Lower leg skin (tissue), 4 donors: Measurements from ENCODE around the gene CDCP1. TPM values are rescaled to one million over a fixed set of nuclear protein-coding genes. Genes with fewer than 3 reads are reported as not detected.

Experiments used
- DNase-seq, 2 donors: peaks; one replicate each; pipeline ENCODE4 v3.0.0-alpha.2; 2019; ENCODE audit warnings: low spot score in 2 of 2
- H3K4me3 ChIP-seq: fragments of 200-600 bp; sonication (generic); 2 replicates; pipeline ENCODE4 v1.5.1; 2017; ENCODE audit warnings: mild to moderate bottlenecking, low read depth; ENCODE audit not compliant: poor library complexity, severe bottlenecking
- POLR2A ChIP-seq, 2 donors: fragments of 450-650 bp; IDR thresholded peaks; one replicate each; pipeline ENCODE4 v1.6.1; 2016 to 2017; ENCODE audit warnings: antibody characterized with exemption in 2 of 2, mild to moderate bottlenecking in 1 of 2, moderate library complexity in 1 of 2
- WGBS, 2 donors: methylation state at CpG; one replicate each; pipeline ENCODE4 v1.1.5; 2018; 5-methylcytosine and 5-hydroxymethylcytosine counted together
- intact Hi-C: fragments of 100-400 bp; cut with DNase I; formaldehyde crosslinking; loops from one replicate; pipeline ENCODE4 v1.15.0; 2023; ENCODE audit warnings: low total_unique reads
- total RNA-seq, 4 donors: library from RNA; depleted of rRNA; stranded (reverse); fragments of >200 nt; gene quantifications; one replicate each; pipeline ENCODE4 v1.1.0, GENCODE V29; 2016
- TF ChIP-seq, protein P1 (sequence below), 3 donors: fragments of 450-650 bp; IDR thresholded peaks; one replicate each; pipeline ENCODE4 v1.5.1; 2016; ENCODE audit warnings: antibody characterized with exemption in 3 of 3, mild to moderate bottlenecking in 3 of 3, moderate library complexity in 2 of 3

CDCP1 gene
- total RNA-seq, 4 donors from 2014 or later, result 43.8 to 79.0 (median 57.1) TPM

- no peak for DNase-seq
- WGBS, 2 donors, result 34 to 37% methylated on average over 4 of the region's 4 CpGs
- no peak overlapping the region for H3K4me3 ChIP-seq
- no peak for TF ChIP-seq POLR2A (IDR thresholded peaks at IDR 0.05)
- TF ChIP-seq, protein P1, sequence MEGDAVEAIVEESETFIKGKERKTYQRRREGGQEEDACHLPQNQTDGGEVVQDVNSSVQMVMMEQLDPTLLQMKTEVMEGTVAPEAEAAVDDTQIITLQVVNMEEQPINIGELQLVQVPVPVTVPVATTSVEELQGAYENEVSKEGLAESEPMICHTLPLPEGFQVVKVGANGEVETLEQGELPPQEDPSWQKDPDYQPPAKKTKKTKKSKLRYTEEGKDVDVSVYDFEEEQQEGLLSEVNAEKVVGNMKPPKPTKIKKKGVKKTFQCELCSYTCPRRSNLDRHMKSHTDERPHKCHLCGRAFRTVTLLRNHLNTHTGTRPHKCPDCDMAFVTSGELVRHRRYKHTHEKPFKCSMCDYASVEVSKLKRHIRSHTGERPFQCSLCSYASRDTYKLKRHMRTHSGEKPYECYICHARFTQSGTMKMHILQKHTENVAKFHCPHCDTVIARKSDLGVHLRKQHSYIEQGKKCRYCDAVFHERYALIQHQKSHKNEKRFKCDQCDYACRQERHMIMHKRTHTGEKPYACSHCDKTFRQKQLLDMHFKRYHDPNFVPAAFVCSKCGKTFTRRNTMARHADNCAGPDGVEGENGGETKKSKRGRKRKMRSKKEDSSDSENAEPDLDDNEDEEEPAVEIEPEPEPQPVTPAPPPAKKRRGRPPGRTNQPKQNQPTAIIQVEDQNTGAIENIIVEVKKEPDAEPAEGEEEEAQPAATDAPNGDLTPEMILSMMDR (IDR thresholded peaks at IDR 0.05), result no peak
- intact Hi-C loops, result loop anchor here (10.0 kb wide), 1 partner anchor 607 kb away; no protein-coding TSS in a partner anchor
These were observed 97.9 kb downstream of the CDCP1 start for GRCh38 chr3:45048244-45048643.

- no peak overlapping the region for H3K4me3 ChIP-seq
- intact Hi-C loops, result loop anchor here (10.0 kb wide), 1 partner anchor 611 kb away; no protein-coding TSS in a partner anchor
- no peak for TF ChIP-seq POLR2A (IDR thresholded peaks at IDR 0.05)
- TF ChIP-seq, protein P1 (IDR thresholded peaks at IDR 0.05), result no peak
- WGBS, 2 donors, result 30 to 32% methylated on average over 2 of the region's 2 CpGs
- DNase-seq, result no peak
These were observed 102.4 kb downstream of the CDCP1 start for GRCh38 chr3:45043728-45044299.

DNA sequence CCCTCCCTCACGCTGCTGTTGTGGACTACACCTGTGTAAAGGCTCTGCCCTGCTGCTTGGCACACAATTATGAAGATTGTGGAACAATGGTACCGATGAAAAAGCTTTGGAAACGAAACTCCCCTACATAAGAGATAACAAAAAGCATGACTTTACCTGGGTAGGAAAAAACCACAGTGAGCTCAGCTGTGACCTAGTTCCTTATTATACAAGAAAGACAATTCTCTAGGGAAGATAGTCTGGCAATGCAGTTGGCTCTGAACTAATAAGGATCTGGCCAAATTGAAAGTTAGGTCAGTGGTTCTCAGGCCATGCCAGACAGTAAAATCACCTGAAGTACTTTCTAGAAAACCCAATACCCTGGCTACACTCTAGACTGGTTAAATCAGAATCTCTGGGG is 104.0 kb downstream of the CDCP1 start:
- TF ChIP-seq POLR2A (IDR thresholded peaks at IDR 0.05), result no peak
- TF ChIP-seq, protein P1 (IDR thresholded peaks at IDR 0.05), result no peak
- DNase-seq, result no peak
- H3K4me3 ChIP-seq, result no peak overlapping the region
- intact Hi-C loops, result loop anchor here (10.0 kb wide), 1 partner anchor 613 kb away; no protein-coding TSS in a partner anchor
- WGBS, 2 donors, result 86 to 89% methylated on average over 3 of the region's 3 CpGs

GRCh38 chr3:45041666-45042065 is 104.5 kb downstream of the CDCP1 start:
- 69 to 95% methylated on average over 2 of the region's 2 CpGs for WGBS, 2 donors
- TF ChIP-seq, protein P1 (IDR thresholded peaks at IDR 0.05), result no peak
- TF ChIP-seq POLR2A (IDR thresholded peaks at IDR 0.05), result no peak
- intact Hi-C loops, result loop anchor here (10.0 kb wide), 1 partner anchor 613 kb away; no protein-coding TSS in a partner anchor
- no peak for DNase-seq
- no peak overlapping the region for H3K4me3 ChIP-seq

DNA sequence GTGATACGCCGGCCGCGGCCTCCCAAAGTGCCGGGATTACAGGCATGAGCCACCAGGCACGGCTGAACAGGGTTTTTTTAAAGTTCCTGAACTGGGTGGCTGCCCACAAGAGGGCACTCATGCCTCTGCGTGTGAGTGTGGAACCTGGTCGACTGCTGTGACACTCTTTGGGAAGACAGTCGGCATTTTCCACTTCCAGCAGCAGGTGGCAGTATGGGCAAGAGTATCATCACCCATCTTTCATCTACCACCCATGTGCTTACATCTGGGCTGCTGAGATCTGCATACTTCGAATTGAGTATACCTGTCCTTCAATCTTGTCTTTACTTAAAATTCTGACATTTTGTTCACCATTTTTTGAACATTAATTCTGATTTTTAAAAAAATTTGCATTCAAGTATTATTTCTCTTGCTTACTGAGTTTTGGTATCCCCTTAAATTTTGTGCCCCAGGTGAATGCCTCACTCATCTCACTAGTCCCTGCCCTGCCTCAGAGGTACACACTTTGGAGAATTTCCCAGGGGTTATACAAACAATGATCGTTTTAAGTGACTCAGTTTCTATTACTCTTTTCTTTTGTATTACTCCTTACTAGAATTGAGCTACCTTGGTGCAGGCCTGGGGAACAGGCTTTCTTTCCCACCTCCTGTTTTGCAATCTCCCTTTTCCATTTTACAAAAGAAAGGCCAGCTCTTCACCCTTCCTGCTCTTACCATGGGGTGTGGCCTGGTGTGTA is 108.3 kb downstream of the CDCP1 start:
- no peak overlapping the region for H3K4me3 ChIP-seq
- DNase-seq, result peak; percentile 96 to 98
- intact Hi-C loops, result loop anchor here (5.0 to 10.0 kb wide), 3 partner anchors 123 to 459 kb away; no protein-coding TSS in a partner anchor
- 2 to 5% methylated on average over 11 of the region's 11 CpGs for WGBS, 2 donors
- TF ChIP-seq, protein P1 (IDR thresholded peaks at IDR 0.05), result peak in 1 of 3 donors; percentile 93
- no peak for TF ChIP-seq POLR2A (IDR thresholded peaks at IDR 0.05)
